H1 (cell line): Measurements from ENCODE around the gene ASAP2. TPM values are rescaled to one million over a fixed set of nuclear protein-coding genes. Genes with fewer than 3 reads are reported as not detected.
A peak's percentile ranks its signal among the peaks of the same experiment; 100 is the strongest.

Experiments
- CTCF ChIA-PET: fragments of 300-600 bp; sonication (Branson Sonifier 250); formaldehyde crosslinking; loops from one replicate; lab custom pipeline; 2021; ENCODE audit not compliant: partially characterized antibody; lab: Charles Lee
- POLR2A ChIA-PET: fragments of 300-600 bp; sonication (Branson Sonifier 250); formaldehyde crosslinking; loops from one replicate; lab custom pipeline; 2021; ENCODE audit warnings: inconsistent platforms; ENCODE audit not compliant: partially characterized antibody; lab: Charles Lee
- DNase-seq, 2 experiments: peaks; one replicate each; pipeline versions ENCODE4 v3.0.0 to v3.0.0-alpha.2; 2010 to 2022; ENCODE audit warnings: low spot score in 2 of 2, low read depth in 1 of 2, mixed read lengths in 1 of 2
- FAIRE-seq: peaks from 2 replicates; lab custom pipeline; 2011; peaks lifted over from hg19 to GRCh38; lab: Jason Lieb, UNC
- H2AFZ ChIP-seq: 2 replicates; pipeline ENCODE4 v1.8.1; 2012; ENCODE audit warnings: low read length, inconsistent platforms
- H2AK5ac ChIP-seq: 2 replicates; pipeline ENCODE4 v1.6.1; 2013; ENCODE audit warnings: low read depth, low read length
- H2BK120ac ChIP-seq: replicated peaks from 2 replicates; pipeline ENCODE3; 2013; ENCODE audit warnings: low read depth, low read length, inconsistent platforms
- H2BK12ac ChIP-seq: 2 replicates; pipeline ENCODE4 v1.6.1; 2013; ENCODE audit warnings: low read depth, low read length
- H2BK15ac ChIP-seq: 2 replicates; pipeline ENCODE4 v1.6.1; 2013; ENCODE audit warnings: low read length
- H2BK20ac ChIP-seq: 2 replicates; pipeline ENCODE4 v1.6.1; 2013; ENCODE audit warnings: low read length
- H2BK5ac ChIP-seq: 2 replicates; pipeline ENCODE4 v1.6.1; 2013; ENCODE audit warnings: low read depth, low read length
- H3K14ac ChIP-seq: 2 replicates; pipeline ENCODE4 v1.6.1; 2013; ENCODE audit warnings: inconsistent platforms; ENCODE audit not compliant: insufficient read length
- H3K18ac ChIP-seq: 2 replicates; pipeline ENCODE4 v1.6.1; 2013; ENCODE audit warnings: low read length; ENCODE audit errors: extremely low read depth
- H3K23ac ChIP-seq: 2 replicates; pipeline ENCODE4 v1.6.1; 2013; ENCODE audit warnings: inconsistent platforms; ENCODE audit not compliant: insufficient read length
- H3K23me2 ChIP-seq: 2 replicates; pipeline ENCODE4 v1.6.1; 2013; ENCODE audit warnings: low read depth, low read length
- H3K27ac ChIP-seq: 2 replicates; pipeline ENCODE4 v1.6.1; 2011; ENCODE audit warnings: low read depth, low read length, inconsistent platforms
- H3K27me3 ChIP-seq, 4 experiments: replicated peaks in 1 of 4; 1 replicate in 1 of 4; 2 replicates in 3 of 4; pipeline versions ENCODE4 v1.6.1 to v1.8.1; 2011 to 2013; ENCODE audit warnings: low read length in 3 of 4, mild to moderate bottlenecking in 3 of 4, inconsistent platforms in 2 of 4, mixed read lengths in 2 of 4, moderate library complexity in 1 of 4; ENCODE audit not compliant: control insufficient read depth in 3 of 4, insufficient read depth in 3 of 4; ENCODE audit errors: extremely low read depth in 1 of 4
- H3K36me3 ChIP-seq, 4 experiments: 2 replicates each; pipeline versions ENCODE4 v1.6.1 to v1.8.1; 2011 to 2013; ENCODE audit warnings: mild to moderate bottlenecking in 4 of 4, low read length in 3 of 4, moderate library complexity in 2 of 4, control low read depth in 1 of 4, inconsistent platforms in 1 of 4; ENCODE audit not compliant: insufficient read depth in 4 of 4, control insufficient read depth in 2 of 4
- H3K4ac ChIP-seq: replicated peaks from 2 replicates; pipeline ENCODE3; 2013; ENCODE audit warnings: low read length, low read depth, mixed read lengths, inconsistent platforms; ENCODE audit not compliant: insufficient read length
- H3K4me1 ChIP-seq, 4 experiments: replicated peaks in 1 of 4; 1 replicate in 1 of 4; 2 replicates in 3 of 4; pipeline versions ENCODE4 v1.6.1 to v1.8.1; 2011 to 2013; ENCODE audit warnings: low read length in 3 of 4, inconsistent platforms in 2 of 4, mixed read lengths in 1 of 4; ENCODE audit not compliant: insufficient read depth in 4 of 4, control insufficient read depth in 3 of 4
- H3K4me2 ChIP-seq, 2 experiments: 2 replicates each; pipeline versions ENCODE4 v1.6.1 to v1.8.1; 2011 to 2013; ENCODE audit warnings: low read depth in 2 of 2, low read length in 2 of 2, control low read depth in 1 of 2, inconsistent platforms in 1 of 2, mild to moderate bottlenecking in 1 of 2; ENCODE audit not compliant: insufficient read depth in 1 of 2
- H3K4me3 ChIP-seq, 4 experiments: fragments of 200-600, 300-600 bp in 1 of 4; sonication (generic), shearing (Covaris generic), sonication (Bioruptor Twin) in 1 of 4; 2 replicates each; pipeline versions ENCODE4 v1.5.1 to v1.8.1; 2011 to 2016; ENCODE audit warnings: low read length in 4 of 4, low read depth in 3 of 4, control low read depth in 2 of 4, inconsistent platforms in 2 of 4, mild to moderate bottlenecking in 2 of 4, mixed read lengths in 1 of 4, moderate library complexity in 1 of 4; ENCODE audit not compliant: insufficient read depth in 2 of 4; ENCODE audit errors: extremely low read depth in 1 of 4
- H3K56ac ChIP-seq: replicated peaks from 2 replicates; pipeline ENCODE3; 2013; ENCODE audit warnings: low read depth, mild to moderate bottlenecking, mixed read lengths, low read length, inconsistent platforms; ENCODE audit not compliant: insufficient read length
- H3K79me1 ChIP-seq: 2 replicates; pipeline ENCODE4 v1.6.1; 2013; ENCODE audit warnings: low read depth, low read length, control low read depth
- H3K79me2 ChIP-seq, 2 experiments: 2 replicates each; pipeline versions ENCODE4 v1.6.1 to v1.8.1; 2012 to 2013; ENCODE audit warnings: low read length in 2 of 2, mild to moderate bottlenecking in 2 of 2, inconsistent platforms in 1 of 2; ENCODE audit not compliant: insufficient read depth in 2 of 2, control insufficient read depth in 1 of 2
- H3K9ac ChIP-seq, 4 experiments: replicated peaks in 1 of 4; 1 replicate in 1 of 4; 2 replicates in 3 of 4; pipeline versions ENCODE4 v1.6.1 to v1.8.1; 2011 to 2013; ENCODE audit warnings: low read depth in 3 of 4, low read length in 3 of 4, control low read depth in 2 of 4, mild to moderate bottlenecking in 2 of 4, moderate library complexity in 2 of 4, inconsistent platforms in 1 of 4; ENCODE audit errors: extremely low read depth in 1 of 4
- H3K9me3 ChIP-seq, 2 experiments: 2 replicates each; pipeline versions ENCODE4 v1.6.1 to v1.8.1; 2012 to 2013; ENCODE audit warnings: mild to moderate bottlenecking in 2 of 2, moderate library complexity in 2 of 2, control low read depth in 1 of 2, inconsistent platforms in 1 of 2, low read depth in 1 of 2, low read length in 1 of 2, mixed read lengths in 1 of 2; ENCODE audit not compliant: insufficient read depth in 2 of 2
- H4K20me1 ChIP-seq, 2 experiments: replicated peaks in 1 of 2; 2 replicates each; pipeline versions ENCODE3 to v1.8.1; 2011 to 2013; ENCODE audit warnings: inconsistent platforms in 2 of 2, low read length in 2 of 2, mild to moderate bottlenecking in 1 of 2; ENCODE audit not compliant: insufficient read depth in 2 of 2, control insufficient read depth in 1 of 2
- H4K5ac ChIP-seq: 2 replicates; pipeline ENCODE4 v1.6.1; 2013; ENCODE audit warnings: low read length, low read depth, mixed read lengths, inconsistent platforms; ENCODE audit not compliant: insufficient read length
- H4K8ac ChIP-seq: 2 replicates; pipeline ENCODE4 v1.8.0; 2013; ENCODE audit warnings: mild to moderate bottlenecking, moderate library complexity, low read length, inconsistent platforms; ENCODE audit not compliant: insufficient read depth; ENCODE audit errors: extremely low read depth
- H4K91ac ChIP-seq: replicated peaks from 2 replicates; pipeline ENCODE3; 2013; ENCODE audit warnings: low read length, mixed read lengths, inconsistent platforms; ENCODE audit not compliant: insufficient read length
- GABPA ChIP-seq: IDR thresholded peaks from 2 replicates; pipeline ENCODE4 v1.6.1; 2011; ENCODE audit warnings: mild to moderate bottlenecking, low read length, moderate library complexity, borderline replicate concordance; ENCODE audit not compliant: insufficient read depth
- SP2 ChIP-seq: IDR thresholded peaks from 2 replicates; pipeline ENCODE4 v1.6.1; 2012; ENCODE audit warnings: mild to moderate bottlenecking, low read length, inconsistent platforms
- SP4 ChIP-seq: IDR thresholded peaks from 2 replicates; pipeline ENCODE4 v1.6.1; 2012; ENCODE audit warnings: low read length, inconsistent platforms
- TBP ChIP-seq: IDR thresholded peaks from 2 replicates; pipeline ENCODE4 v1.6.1; 2011; ENCODE audit warnings: low read depth, low read length, improper control_type of control experiment
- WGBS, 2 experiments: shearing (Covaris generic) in 1 of 2; methylation state at CpG; one replicate each; pipeline versions ENCODE4 v1.1.6 to v1.1.7; 2013 to 2015; ENCODE audit warnings: low lambda C conversion rate in 2 of 2, mixed read lengths in 2 of 2, inconsistent platforms in 1 of 2, low coverage in 1 of 2, missing lambda C conversion rate in 1 of 2; ENCODE audit not compliant: insufficient replicate concordance in 2 of 2, insufficient coverage in 1 of 2, insufficient read length in 1 of 2; ENCODE audit errors: extremely low coverage in 1 of 2, missing lambda C conversion rate in 1 of 2; 5-methylcytosine and 5-hydroxymethylcytosine counted together
- polyA plus RNA-seq, 7 experiments: library from polyadenylated mRNA; depleted of rRNA in 3 of 7; stranded (reverse) in 5 of 7; unstranded in 2 of 7; fragments of >200 nt in 5 of 7; fragments of 200-250 nt in 2 of 7; gene quantifications; 1 replicate in 5 of 7; 2 replicates in 1 of 7; 4 replicates in 1 of 7; pipeline versions ENCODE4 v1.2.1 to v1.2.3, GENCODE V29; 2011 to 2013; ENCODE audit warnings: missing spikeins in 2 of 7, mixed read lengths in 2 of 7
- total RNA-seq: library from RNA; stranded (reverse); fragmentation: NEBNext Ultra II Directional; extraction: Animal tissue kit (Norgen Biotek cat#: 25700); gene quantifications from 2 replicates; pipeline ENCODE4 v1.2.1, GENCODE V29; 2021

Gene ASAP2
- total and polyA plus RNA-seq, 2 of the 8 experiments (the other 6 are each of a cell fraction or from before 2014, with no cell fraction given) = 10.2 to 18.7 TPM

- no peak for DNase-seq
- POLR2A ChIA-PET = interaction anchor here (1.6 kb wide), 1 partner anchor 9 kb away, joined by 5 read pairs; no protein-coding TSS in a partner anchor
- CTCF ChIA-PET = no interaction called here
- Histone ChIP-seq H3K4ac (no peak overlapping the region), H3K4me1 (peaks cover 2 to 21% (median 11%) of the 10 kb centered on the region in 4 experiments), H3K36me3 (no peaks in the 10 kb centered on the region), H3K23ac (no peak overlapping the region), H3K79me1 (no peaks in the 10 kb centered on the region; the same call in 1 of the 2 replicates), H3K79me2 (no peaks in the 10 kb centered on the region; a peak in 1 of 4 replicates), H2BK20ac (no peak overlapping the region), H4K8ac (no peak overlapping the region), H2BK12ac (no peak overlapping the region), H2BK5ac (no peak overlapping the region), H2BK15ac (no peak overlapping the region), H3K4me2 (no peak overlapping the region), H3K56ac (no peak overlapping the region), H3K23me2 (no peaks in the 10 kb centered on the region), H3K9ac (no peak overlapping the region), H4K20me1 (no peaks in the 10 kb centered on the region), H3K14ac (no peak overlapping the region), H3K18ac (no peak overlapping the region), H4K5ac (no peak overlapping the region), H2BK120ac (no peak overlapping the region), H2AFZ (no peak overlapping the region), H3K9me3 (no peaks in the 10 kb centered on the region), H2AK5ac (0 out of 2 replicates have a peak overlapping the region, but pooled peaks have one; percentile 57), H3K27me3 (no peaks in the 10 kb centered on the region; a peak in 1 of 7 replicates), H4K91ac (no peak overlapping the region), H3K27ac (no peak overlapping the region), H3K4me3 (no peak overlapping the region)
- TF ChIP-seq GABPA = no peak
- no peak for TF ChIP-seq SP2
- no peak for TF ChIP-seq SP4
- TF ChIP-seq TBP = no peak
- FAIRE-seq = no peak
- WGBS, 2 experiments = 90% methylated on average over 12 of the region's 12 CpGs; no CpG with 5 or more reads in 1 of the 2 experiments
These were observed 84.7 kb downstream of the ASAP2 start for GRCh38 chr2:9291331-9291730.
